B cell (primary cell): ENCODE measurements around the gene NEGR1. TPM values are rescaled to one million over a fixed set of nuclear protein-coding genes. Genes with fewer than 3 reads are reported as not detected.

ENCODE experiments used
- ATAC-seq: fragments of 200-7000 bp; cut with Tn5 transposase; one replicate; pipeline ENCODE4 v1.10.0; 2021; ENCODE audit warnings: low read depth, mild to moderate bottlenecking, moderate number of reproducible peaks, moderate library complexity
- CTCF ChIA-PET: fragments of 350-600 bp; sonication (Branson Sonifier 250); formaldehyde crosslinking; loops from one replicate; lab custom pipeline; 2021; ENCODE audit warnings: antibody characterized with exemption, inconsistent platforms; lab: Charles Lee
- POLR2A ChIA-PET: fragments of 350-600 bp; sonication (Branson Sonifier 250); formaldehyde crosslinking; loops from one replicate; lab custom pipeline; 2021; ENCODE audit warnings: antibody characterized with exemption; lab: Charles Lee
- DNase-seq: peaks from one replicate; pipeline ENCODE4 v3.0.0; 2013
- H2AFZ ChIP-seq: 2 replicates; pipeline ENCODE4 v1.6.1; 2012; ENCODE audit warnings: mild to moderate bottlenecking, low read depth, low read length; ENCODE audit not compliant: insufficient read depth, poor library complexity, severe bottlenecking
- H3K27ac ChIP-seq, 2 donors: 1 replicate in 1 of 2; 2 replicates in 1 of 2; pipeline ENCODE4 v1.5.1; 2012 to 2013; ENCODE audit warnings: low read length in 2 of 2, mild to moderate bottlenecking in 2 of 2, moderate library complexity in 1 of 2
- H3K27me3 ChIP-seq, 4 experiments: fragments of 200-600 bp in 1 of 4; sonication (generic) in 1 of 4; replicated peaks in 1 of 4; 1 replicate in 2 of 4; 2 replicates in 2 of 4; pipeline versions ENCODE4 v1.6.1 to v1.7.0; 2013 to 2016; ENCODE audit warnings: low read length in 3 of 4, mild to moderate bottlenecking in 2 of 4, mixed read lengths in 1 of 4, moderate library complexity in 1 of 4; ENCODE audit not compliant: insufficient read depth in 4 of 4, control insufficient read depth in 3 of 4; ENCODE audit errors: control extremely low read depth in 1 of 4
- H3K36me3 ChIP-seq, 2 experiments: replicated peaks in 1 of 2; 1 replicate in 1 of 2; 2 replicates in 1 of 2; pipeline versions ENCODE4 v1.6.1 to v1.7.1; 2013; ENCODE audit warnings: low read length in 1 of 2; ENCODE audit not compliant: insufficient read depth in 2 of 2, control insufficient read depth in 1 of 2; ENCODE audit errors: control extremely low read depth in 1 of 2, extremely low read depth in 1 of 2
- H3K4me1 ChIP-seq, 2 donors: fragments of 200-600 bp in 1 of 2; sonication (generic) in 1 of 2; 1 replicate in 1 of 2; 2 replicates in 1 of 2; pipeline versions ENCODE4 v1.5.1 to v1.6.1; 2013 to 2017; ENCODE audit warnings: low read length in 2 of 2; ENCODE audit not compliant: control insufficient read depth in 2 of 2, insufficient read depth in 2 of 2
- H3K4me2 ChIP-seq: replicated peaks from 2 replicates; pipeline ENCODE3; 2012; ENCODE audit warnings: mild to moderate bottlenecking, low read depth, low read length; ENCODE audit not compliant: poor library complexity, severe bottlenecking
- H3K4me3 ChIP-seq, 5 experiments: fragments of 200-600 bp in 1 of 5; sonication (generic) in 1 of 5; 1 replicate in 3 of 5; 2 replicates in 2 of 5; pipeline versions ENCODE4 v1.5.1 to v1.7.0; 2011 to 2016; ENCODE audit warnings: low read length in 4 of 5, mild to moderate bottlenecking in 4 of 5, low read depth in 2 of 5, control low read depth in 1 of 5, moderate library complexity in 1 of 5; ENCODE audit not compliant: insufficient read depth in 1 of 5; ENCODE audit errors: control extremely low read depth in 1 of 5, extremely low read depth in 1 of 5
- H3K79me2 ChIP-seq: fragments of 200-600 bp; sonication (generic); one replicate; pipeline ENCODE4 v1.6.0; 2016; ENCODE audit warnings: low read length; ENCODE audit not compliant: control insufficient read depth, insufficient read depth
- H3K9ac ChIP-seq: fragments of 200-600 bp; sonication (generic); 2 replicates; pipeline ENCODE4 v1.6.1; 2017; ENCODE audit warnings: mild to moderate bottlenecking, low read length, moderate library complexity
- H3K9me3 ChIP-seq, 3 donors: one replicate each; pipeline versions ENCODE4 v1.6.1 to v1.7.1; 2013; ENCODE audit warnings: low read length in 2 of 3; ENCODE audit not compliant: control insufficient read depth in 2 of 3, insufficient read depth in 1 of 3; ENCODE audit errors: control extremely low read depth in 1 of 3
- H4K20me1 ChIP-seq: 2 replicates; pipeline ENCODE4 v1.6.0; 2012; ENCODE audit warnings: mild to moderate bottlenecking, low read length; ENCODE audit not compliant: insufficient read depth, control insufficient read depth, poor library complexity, severe bottlenecking
- H3K27ac Mint-ChIP-seq: one replicate; pipeline ENCODE4 v1.8.0; 2021; ENCODE audit warnings: mixed read lengths
- H3K27me3 Mint-ChIP-seq: one replicate; pipeline ENCODE4 v1.8.0; 2021; ENCODE audit warnings: mixed read lengths
- H3K4me1 Mint-ChIP-seq: one replicate; pipeline ENCODE4 v1.8.0; 2021; ENCODE audit warnings: mixed read lengths
- H3K4me3 Mint-ChIP-seq: one replicate; pipeline ENCODE4 v1.8.0; 2021; ENCODE audit warnings: mixed read lengths
- H3K9me3 Mint-ChIP-seq: one replicate; pipeline ENCODE4 v1.8.0; 2022; ENCODE audit warnings: mixed read lengths; ENCODE audit not compliant: insufficient read depth
- CTCF ChIP-seq: fragments of 200-600 bp; IDR thresholded peaks from one replicate; pipeline ENCODE4 v1.8.0; 2022; ENCODE audit warnings: antibody characterized with exemption, mild to moderate bottlenecking
- EZH2 ChIP-seq: IDR thresholded peaks from 2 replicates; pipeline ENCODE4 v1.6.1; 2012; ENCODE audit warnings: borderline replicate concordance, low read depth, mild to moderate bottlenecking, moderate library complexity, low read length; ENCODE audit not compliant: insufficient read depth, poor library complexity, severe bottlenecking
- WGBS: methylation state at CpG from one replicate; pipeline ENCODE4 v1.1.5; 2013; ENCODE audit warnings: missing lambda C conversion rate; ENCODE audit not compliant: insufficient coverage; 5-methylcytosine and 5-hydroxymethylcytosine counted together
- intact Hi-C: fragments of 100-400 bp; cut with micrococcal nuclease; formaldehyde crosslinking; loops from one replicate; pipeline ENCODE4 v1.10.0; 2022
- polyA plus RNA-seq: library from polyadenylated mRNA; depleted of rRNA; stranded (reverse); fragments of >200 nt; gene quantifications from 2 replicates; pipeline ENCODE4 v1.2.3, GENCODE V29; 2012
- total RNA-seq, 2 donors: library from RNA; stranded (reverse); fragments of 120-200 nt in 1 of 2; gene quantifications; 1 replicate in 1 of 2; 2 replicates in 1 of 2; pipeline versions ENCODE4 v1.2.3 to v1.2.4, GENCODE V29; 2013 to 2022

The NEGR1 gene
- total and polyA plus RNA-seq, 2 donors (not counting 1 experiment from before 2014, with no cell fraction given) = 0.01 TPM; not detected in 1

- DNase-seq = peak; percentile 7
- H3K9me3 Mint-ChIP-seq = no peaks in the 10 kb centered on the region
- Histone ChIP-seq H3K9ac (no peak overlapping the region), H3K9me3 (no peaks in the 10 kb centered on the region), H3K4me1 (peaks cover 9 to 12% of the 10 kb centered on the region in 2 donors), H3K27ac (no peak overlapping the region), H3K4me2 (no peak overlapping the region), H3K36me3 (no peaks in the 10 kb centered on the region), H4K20me1 (no peaks in the 10 kb centered on the region), H3K27me3 (peaks cover 0 to 11% (median 3%) of the 10 kb centered on the region in 4 experiments), H3K79me2 (no peaks in the 10 kb centered on the region), H2AFZ (no peak overlapping the region), H3K4me3 (no peak overlapping the region)
- ChIA-PET POLR2A (no interaction called here), CTCF (no interaction called here)
- peaks cover 15% of the 10 kb centered on the region for H3K4me1 Mint-ChIP-seq
- ATAC-seq = no peak
- TF ChIP-seq EZH2 (no peak), CTCF (no peak)
- no peak overlapping the region for H3K27ac Mint-ChIP-seq
- no peak overlapping the region for H3K4me3 Mint-ChIP-seq
- intact Hi-C loops = no loop called here
- peaks cover 18% of the 10 kb centered on the region for H3K27me3 Mint-ChIP-seq
Measured at GRCh38 chr1:72278461-72278860, 3.9 kb downstream of the NEGR1 start.

GRCh38 chr1:72271555-72272085 is 10.7 kb downstream of the NEGR1 start:
- Histone ChIP-seq H3K27me3 (peaks cover 0 to 2% (median 0%) of the 10 kb centered on the region in 4 experiments), H3K4me3 (no peak overlapping the region), H3K36me3 (no peaks in the 10 kb centered on the region), H3K79me2 (no peaks in the 10 kb centered on the region), H3K4me1 (no peaks in the 10 kb centered on the region), H3K27ac (no peak overlapping the region), H2AFZ (no peak overlapping the region), H3K9ac (no peak overlapping the region), H3K9me3 (no peaks in the 10 kb centered on the region), H3K4me2 (no peak overlapping the region), H4K20me1 (no peaks in the 10 kb centered on the region)
- CTCF ChIA-PET = no interaction called here
- no CpG with 5 or more reads among the region's 6 CpGs for WGBS
- intact Hi-C loops = no loop called here
- peaks cover 3% of the 10 kb centered on the region for H3K9me3 Mint-ChIP-seq
- TF ChIP-seq EZH2 (no peak), CTCF (no peak)
- no peak for ATAC-seq
- no peak overlapping the region for H3K4me3 Mint-ChIP-seq
- DNase-seq = no peak
- H3K27ac Mint-ChIP-seq = no peak overlapping the region
- no peaks in the 10 kb centered on the region for H3K27me3 Mint-ChIP-seq
- H3K4me1 Mint-ChIP-seq = no peaks in the 10 kb centered on the region
- POLR2A ChIA-PET = no interaction called here
